K562 (cell line): ENCODE results near the gene GPX5. TPM values are rescaled to one million over a fixed set of nuclear protein-coding genes. Genes with fewer than 3 reads are reported as not detected.

ENCODE experiments used
- ATAC-seq: fragments of 200-7000 bp; cut with Tn5 transposase; 3 replicates; pipeline ENCODE4 v1.9.1; 2020; ENCODE audit warnings: moderate library complexity
- BruUV-seq: library from RNA; stranded (reverse); fragments of 400-500 nt; replicated peaks from 2 replicates; lab custom pipeline; 2021; lab: Mats Ljungman, UMichigan
- CTCF ChIA-PET: fragments of 300-600 bp; formaldehyde crosslinking; extraction: SDS; loops from one replicate; lab custom pipeline; 2021; ENCODE audit warnings: low intra/inter-chr PET ratio; lab: Yijun Ruan, JAX
- POLR2A ChIA-PET: fragments of 300-600, 350-650 bp; sonication (Branson Sonifier 250); formaldehyde crosslinking; extraction: SDS; loops from one replicate; lab custom pipeline; 2021; ENCODE audit warnings: antibody characterized with exemption, inconsistent platforms; lab: Yijun Ruan, JAX
- DNase-seq, 4 experiments: peaks; one replicate each; pipeline versions ENCODE4 v3.0.0 to v3.0.0-alpha.2; 2011 to 2018; ENCODE audit warnings: low spot score in 3 of 4, mixed read lengths in 3 of 4; ENCODE audit errors: extremely low read depth in 1 of 4
- FAIRE-seq: peaks from 2 replicates; lab custom pipeline; 2011; peaks lifted over from hg19 to GRCh38; lab: Jason Lieb, UNC
- H2AFZ ChIP-seq: 2 replicates; pipeline ENCODE4 v1.6.0; 2011; ENCODE audit warnings: low read depth, low read length, control low read depth, inconsistent platforms
- H3K27ac ChIP-seq: fragments of 200-600 bp; 3 replicates; pipeline ENCODE4 v1.8.0; 2011; ENCODE audit warnings: low read depth, mild to moderate bottlenecking, control low read depth, inconsistent platforms, low read length, moderate library complexity, mixed read lengths; ENCODE audit errors: extremely low read depth
- H3K27me3 ChIP-seq, 2 experiments: fragments of 300-600 bp in 1 of 2; 2 replicates in 1 of 2; 3 replicates in 1 of 2; pipeline versions ENCODE4 v1.6.0 to v1.8.0; 2011; ENCODE audit warnings: inconsistent platforms in 2 of 2, low read length in 2 of 2, mild to moderate bottlenecking in 1 of 2, mixed read lengths in 1 of 2, moderate library complexity in 1 of 2; ENCODE audit not compliant: control insufficient read depth in 2 of 2, insufficient read depth in 2 of 2
- H3K36me3 ChIP-seq: fragments of 300-600 bp; 3 replicates; pipeline ENCODE4 v1.8.0; 2011; ENCODE audit warnings: mild to moderate bottlenecking, low read length, inconsistent platforms; ENCODE audit not compliant: control insufficient read depth, insufficient read depth
- H3K4me1 ChIP-seq, 2 experiments: fragments of 200-600 bp in 1 of 2; replicated peaks in 1 of 2; 2 replicates in 1 of 2; 3 replicates in 1 of 2; pipeline versions ENCODE4 v1.5.1 to v1.8.0; 2011; ENCODE audit warnings: inconsistent platforms in 2 of 2, low read length in 2 of 2, mild to moderate bottlenecking in 1 of 2, mixed read lengths in 1 of 2, moderate library complexity in 1 of 2; ENCODE audit not compliant: control insufficient read depth in 2 of 2, insufficient read depth in 2 of 2
- H3K4me2 ChIP-seq: 2 replicates; pipeline ENCODE4 v1.6.1; 2011; ENCODE audit warnings: low read length, control low read depth, inconsistent platforms, mixed read lengths; ENCODE audit not compliant: insufficient read depth
- H3K4me3 ChIP-seq: fragments of 200-600 bp; sonication (generic), shearing (Covaris generic); 2 replicates; pipeline ENCODE4 v1.5.1; 2016; ENCODE audit warnings: control low read depth, inconsistent platforms
- H3K79me2 ChIP-seq: fragments of 200-600 bp; 3 replicates; pipeline ENCODE4 v1.8.0; 2011; ENCODE audit warnings: low read length, inconsistent platforms; ENCODE audit not compliant: control insufficient read depth, insufficient read depth
- H3K9ac ChIP-seq, 2 experiments: 2 replicates each; pipeline versions ENCODE4 v1.6.0 to v1.6.1; 2011; ENCODE audit warnings: low read depth in 2 of 2, low read length in 2 of 2, control low read depth in 1 of 2, inconsistent platforms in 1 of 2, mild to moderate bottlenecking in 1 of 2, mixed read lengths in 1 of 2; ENCODE audit not compliant: insufficient read depth in 1 of 2
- H3K9me1 ChIP-seq: one replicate; pipeline ENCODE4 v1.6.0; 2011; ENCODE audit warnings: inconsistent platforms, mild to moderate bottlenecking, low read length, moderate library complexity; ENCODE audit not compliant: control insufficient read depth, insufficient read depth
- H3K9me3 ChIP-seq: replicated peaks from 2 replicates; pipeline ENCODE4 v1.5.1; 2011; ENCODE audit warnings: low read depth, low read length, inconsistent platforms; ENCODE audit not compliant: control insufficient read depth, insufficient read depth
- H4K20me1 ChIP-seq: replicated peaks from 2 replicates; pipeline ENCODE4 v1.6.1; 2011; ENCODE audit warnings: low read length, inconsistent platforms, mixed read lengths; ENCODE audit not compliant: control insufficient read depth, insufficient read depth
- CEBPG ChIP-seq, 3 experiments: fragments of 200-800 bp in 1 of 3; sonication (Bioruptor generic) in 1 of 3; sonication (generic) in 1 of 3; formaldehyde crosslinking in 1 of 3; IDR thresholded peaks in 2 of 3; conservative IDR thresholded peaks in 1 of 3; 2 replicates each; pipeline versions ENCODE4 v1.6.1 to v1.8.0; 2016 to 2022; ENCODE audit warnings: missing compliant biosample characterization in 2 of 3, missing genetic modification characterization in 2 of 3, mild to moderate bottlenecking in 1 of 3, missing genetic modification reagents in 1 of 3
- PHB ChIP-seq: fragments of 250-450 bp; sonication (Bioruptor Pico); IDR thresholded peaks from 2 replicates; pipeline ENCODE4 v1.5.0; 2021
- TARDBP ChIP-seq: fragments of 450-650 bp; IDR thresholded peaks from 2 replicates; pipeline ENCODE4 v1.6.1; 2016
- ZNF239 ChIP-seq: fragments of 250-450 bp; sonication (Bioruptor Pico); IDR thresholded peaks from 2 replicates; pipeline ENCODE4 v1.4.0; 2020; ENCODE audit warnings: mild to moderate bottlenecking
- ZNF24 ChIP-seq: fragments of 450-650 bp; IDR thresholded peaks from 2 replicates; pipeline ENCODE4 v1.6.1; 2016
- WGBS: fragments of 100-300 bp; shearing (Covaris generic); methylation state at CpG from one replicate; pipeline ENCODE4 v1.1.6; 2016; ENCODE audit warnings: low coverage, mixed read lengths; ENCODE audit not compliant: insufficient coverage; ENCODE audit errors: missing lambda C conversion rate; 5-methylcytosine and 5-hydroxymethylcytosine counted together
- in situ Hi-C: fragments of 300-500 bp; cut with MboI; formaldehyde crosslinking; loops from 4 replicates; pipeline ENCODE4 v1.15.0; 2018; ENCODE audit warnings: inconsistent platforms, mixed read lengths
- intact Hi-C: fragments of 100-400 bp; cut with micrococcal nuclease; formaldehyde crosslinking; loops from 2 replicates; pipeline ENCODE4 v1.14.2; 2022
- polyA plus RNA-seq, 8 experiments: library from polyadenylated mRNA; depleted of rRNA in 4 of 8; stranded (reverse) in 5 of 8; unstranded in 3 of 8; fragments of >200 nt; fragmentation: Nextera tagmentation in 2 of 8; fragmentation: Illumina TruSeq in 1 of 8; extraction: Ambion mirVana in 2 of 8; extraction: Trizol in 1 of 8; gene quantifications; 2 replicates each; pipeline versions ENCODE4 v1.2.1 to v1.2.3, GENCODE V29; 2011 to 2014; ENCODE audit warnings: inconsistent platforms in 1 of 8, missing spikeins in 1 of 8
- total RNA-seq, 7 experiments: library from RNA; depleted of rRNA in 6 of 7; stranded (reverse); fragments of >200 nt in 6 of 7; fragmentation: Illumina TruSeq in 2 of 7; extraction: Trizol in 2 of 7; gene quantifications; 2 replicates each; pipeline versions ENCODE4 v1.2.1 to v1.2.3, GENCODE V29; 2011 to 2021; ENCODE audit warnings: low replicate concordance in 1 of 7
- TF ChIP-seq, protein P1 (sequence below): fragments of 450-650 bp; formaldehyde crosslinking; IDR thresholded peaks from 2 replicates; pipeline ENCODE4 v1.4.0; 2020; ENCODE audit warnings: mild to moderate bottlenecking, moderate library complexity

The GPX5 gene
- total and polyA plus RNA-seq, 9 of the 15 experiments (the other 6 are each of a cell fraction or from before 2014, with no cell fraction given): 0.07 to 0.18 (median 0.15) TPM; not detected in 6

GRCh38 chr6:28517964-28518363 lies 7.7 kb upstream of the GPX5 start:
- Histone ChIP-seq H3K79me2 (no peaks in the 10 kb centered on the region), H3K4me2 (no peak overlapping the region), H3K9me3 (no peaks in the 10 kb centered on the region), H4K20me1 (no peaks in the 10 kb centered on the region), H3K36me3 (no peaks in the 10 kb centered on the region), H3K9me1 (no peaks in the 10 kb centered on the region), H3K4me3 (no peak overlapping the region), H2AFZ (no peak overlapping the region), H3K27ac (no peak overlapping the region), H3K9ac (no peak overlapping the region), H3K4me1 (peaks cover 0 to 3% of the 10 kb centered on the region in 2 experiments; a peak in 1 of 5 replicates), H3K27me3 (no peaks in the 10 kb centered on the region; a peak in 2 of 5 replicates)
- BruUV-seq: no TSS peak
- ChIA-PET CTCF (no interaction called here), POLR2A (interaction anchor here (1.0 to 1.2 kb wide), 3 partner anchors 9 to 24 kb away, joined by 3 to 5 read pairs (median 4); no protein-coding TSS in a partner anchor)
- FAIRE-seq (no peak), ATAC-seq (no peak), DNase-seq (no peak)
- in situ Hi-C loops (no loop called here), intact Hi-C loops (no loop called here)
- TF ChIP-seq TARDBP (no peak), ZNF239 (no peak), ZNF24 (no peak), PHB (CRISPR knock-in tag) (no peak), CEBPG (CRISPR knock-in tag; IDR thresholded peaks at IDR 0.05) (no peak), CEBPG (tag; conservative IDR thresholded peaks at IDR 0.05 in 1 of 2, IDR thresholded peaks at IDR 0.05 in 1 of 2) (no peak)
- TF ChIP-seq, protein P1, sequence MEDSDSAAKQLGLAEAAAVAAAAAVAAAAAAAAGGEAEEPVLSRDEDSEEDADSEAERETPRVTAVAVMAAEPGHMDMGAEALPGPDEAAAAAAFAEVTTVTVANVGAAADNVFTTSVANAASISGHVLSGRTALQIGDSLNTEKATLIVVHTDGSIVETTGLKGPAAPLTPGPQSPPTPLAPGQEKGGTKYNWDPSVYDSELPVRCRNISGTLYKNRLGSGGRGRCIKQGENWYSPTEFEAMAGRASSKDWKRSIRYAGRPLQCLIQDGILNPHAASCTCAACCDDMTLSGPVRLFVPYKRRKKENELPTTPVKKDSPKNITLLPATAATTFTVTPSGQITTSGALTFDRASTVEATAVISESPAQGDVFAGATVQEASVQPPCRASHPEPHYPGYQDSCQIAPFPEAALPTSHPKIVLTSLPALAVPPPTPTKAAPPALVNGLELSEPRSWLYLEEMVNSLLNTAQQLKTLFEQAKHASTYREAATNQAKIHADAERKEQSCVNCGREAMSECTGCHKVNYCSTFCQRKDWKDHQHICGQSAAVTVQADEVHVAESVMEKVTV (CRISPR knock-in tag): no peak
- WGBS: 0% methylated on average over 2 of the region's 2 CpGs
